Hematopoietic multipotent progenitor cell (in vitro differentiated cells): Measurements from ENCODE around the gene MTIF2. TPM values are rescaled to one million over a fixed set of nuclear protein-coding genes. Genes with fewer than 3 reads are reported as not detected.
A peak's percentile ranks its signal among the peaks of the same experiment; 100 is the strongest.
"Not testable (repeated sequence)": the region's sequence is repeated elsewhere in the genome, so short reads cannot be mapped to it uniquely, and the experiment has no call there.

ENCODE experiments used
- DNase-seq, 3 donors: peaks; one replicate each; pipeline ENCODE4 v3.0.0-alpha.2; 2011 to 2015; ENCODE audit warnings: low read depth in 2 of 3, low spot score in 2 of 3
- total RNA-seq: library from RNA; depleted of rRNA; stranded (reverse); fragments of >200 nt; gene quantifications from one replicate; pipeline ENCODE4 v1.2.3, GENCODE V29; 2012

The MTIF2 gene
- total RNA-seq, 1 donor, result 19.1 TPM

- no peak for DNase-seq
These were observed 26.4 kb downstream of the MTIF2 start for GRCh38 chr2:55242617-55243016.

GRCh38 chr2:55241582-55241981, 27.4 kb downstream of the MTIF2 start:
- DNase-seq, result not testable (repeated sequence)

- DNase-seq, result no peak
These were observed 29.3 kb downstream of the MTIF2 start for GRCh38 chr2:55239656-55240222.

GRCh38 chr2:55236992-55237543, 32.0 kb downstream of the MTIF2 start:
- DNase-seq, result no peak

- DNase-seq, result no peak
These were observed 33.1 kb downstream of the MTIF2 start for GRCh38 chr2:55235724-55236538.

GRCh38 chr2:55233658-55233940, 35.4 kb downstream of the MTIF2 start:
- no peak for DNase-seq

GRCh38 chr2:55232863-55233657, 36.0 kb downstream of the MTIF2 start:
- peak; percentile 29 to 51 (median 47) for DNase-seq

GRCh38 chr2:55232084-55232862, 36.8 kb downstream of the MTIF2 start, which contains the start of the genes CLHC1 and RPS27A:
Gene CLHC1 (minus strand): TSS chr2:55232293. CDS start chr2:55222411, 9,882 bp downstream.
Gene RPS27A (plus strand): TSS chr2:55232688. CDS start chr2:55232825, 137 bp downstream.
- DNase-seq, result peak; percentile 87 to 93 (median 91)

- no peak for DNase-seq
These were observed 37.4 kb downstream of the MTIF2 start for GRCh38 chr2:55231546-55232083.

- no peak for DNase-seq
These were observed 38.5 kb downstream of the MTIF2 start for GRCh38 chr2:55230551-55230950.

GRCh38 chr2:55229221-55229620, 39.8 kb downstream of the MTIF2 start:
- no peak for DNase-seq

GRCh38 chr2:55228226-55228563, 40.8 kb downstream of the MTIF2 start:
- no peak for DNase-seq

GRCh38 chr2:55227437-55228225, 41.4 kb downstream of the MTIF2 start:
- DNase-seq, result peak in 1 of 3 donors; percentile 20

GRCh38 chr2:55225481-55226020, 43.5 kb downstream of the MTIF2 start:
- DNase-seq, result no peak

- DNase-seq, result no peak
These were observed 44.2 kb downstream of the MTIF2 start for GRCh38 chr2:55224761-55225261.

GRCh38 chr2:55223958-55224760, 44.9 kb downstream of the MTIF2 start:
- no peak for DNase-seq

- DNase-seq, result no peak
These were observed 55.2 kb downstream of the MTIF2 start for GRCh38 chr2:55213822-55214221.

- DNase-seq, result no peak
These were observed 64.1 kb downstream of the MTIF2 start for GRCh38 chr2:55204950-55205349.
